GM21737 (cell line): ENCODE measurements around the gene TERB2.
"Not testable (repeated sequence)": the region's sequence is repeated elsewhere in the genome, so short reads cannot be mapped to it uniquely, and the experiment has no call there.

Experiments
- ATAC-seq: cut with Tn5 transposase; IDR thresholded peaks from one replicate; pipeline ENCODE4 v1.9.1; 2021; ENCODE audit warnings: mild to moderate bottlenecking, moderate library complexity; ENCODE audit not compliant: unreplicated experiment

The TERB2 gene

GRCh38 chr15:45001180-45001579 is 44.7 kb downstream of the TERB2 start:
- not testable (repeated sequence) for ATAC-seq

GRCh38 chr15:45003731-45004410 is 47.4 kb downstream of the TERB2 start:
- not testable (repeated sequence) for ATAC-seq

GRCh38 chr15:45004590-45005175 is 48.2 kb downstream of the TERB2 start:
- not testable (repeated sequence) for ATAC-seq

- no peak for ATAC-seq
These were observed 52.6 kb downstream of the TERB2 start for GRCh38 chr15:45009046-45009445.

- not testable (repeated sequence) for ATAC-seq
These were observed 58.6 kb downstream of the TERB2 start for GRCh38 chr15:45015114-45015513.

- ATAC-seq: not testable (repeated sequence)
These were observed 63.9 kb downstream of the TERB2 start for GRCh38 chr15:45020222-45020900.

GRCh38 chr15:45020901-45021259 is 64.4 kb downstream of the TERB2 start:
- ATAC-seq: not testable (repeated sequence)

GRCh38 chr15:45021348-45021747 is 64.9 kb downstream of the TERB2 start:
- no peak for ATAC-seq

- peak; percentile 94 for ATAC-seq
These were observed 66.6 kb downstream of the TERB2 start, which contains the start of gene SORD for GRCh38 chr15:45022871-45023658. TSS of gene SORD (plus strand) at chr15:45023195. CDS start at chr15:45023284, 89 bp downstream.

GRCh38 chr15:45023659-45024225 is 67.3 kb downstream of the TERB2 start:
- no peak for ATAC-seq

- not testable (repeated sequence) for ATAC-seq
These were observed 68.2 kb downstream of the TERB2 start for GRCh38 chr15:45024649-45025048.

GRCh38 chr15:45025627-45026026 is 69.1 kb downstream of the TERB2 start:
- ATAC-seq: not testable (repeated sequence)

- ATAC-seq: no peak
These were observed 70.2 kb downstream of the TERB2 start for GRCh38 chr15:45026651-45027190.

- ATAC-seq: no peak
These were observed 70.7 kb downstream of the TERB2 start for GRCh38 chr15:45027220-45027619.
